ENCODE results near the gene FLVCR1. TPM values are rescaled to one million over a fixed set of nuclear protein-coding genes. Genes with fewer than 3 reads are reported as not detected.

Gene FLVCR1
- total and polyA plus RNA-seq, 9 of the 15 experiments (the other 6 are each of a cell fraction or from before 2014, with no cell fraction given), result 5.2 to 18.0 (median 12.5) TPM

GRCh38 chr1:212820969-212821368, 37.1 kb upstream of the FLVCR1 start:
- ChIA-PET POLR2A (interaction anchor here (1.0 to 1.5 kb wide), 4 partner anchors 8 to 42 kb away, joined by 3 to 5 read pairs (median 4); no protein-coding TSS in a partner anchor), CTCF (ENCODE audit: low intra/inter-chr PET ratio) (no interaction called here)
- no TSS peak for BruUV-seq (replicated peaks)
- H4K20me1 ChIP-seq (replicated peaks; ENCODE audit: control insufficient read depth, insufficient read depth, low read length), result no peaks in the 10 kb centered on the region
- no peak overlapping the region for H3K9ac ChIP-seq (ENCODE audit: insufficient read depth in 1 of 2, low read depth in 2 of 2, low read length in 2 of 2)
- ATAC-seq (no peak), DNase-seq (ENCODE audit: extremely low read depth in 1 of 4, low spot score in 3 of 4) (no peak), FAIRE-seq (no peak)
- no peaks in the 10 kb centered on the region for H3K4me1 ChIP-seq (replicated peaks in 1 of 2; ENCODE audit: control insufficient read depth in 2 of 2, insufficient read depth in 2 of 2, low read length in 2 of 2)
- H3K27me3 ChIP-seq (ENCODE audit: control insufficient read depth in 2 of 2, insufficient read depth in 2 of 2, low read length in 2 of 2), result 0 out of 5 replicates have a peak, but pooled peaks cover 0 to 4% of the 10 kb centered on the region in 2 experiments
- H3K9me1 ChIP-seq (ENCODE audit: control insufficient read depth, insufficient read depth, low read length), result no peaks in the 10 kb centered on the region
- TF ChIP-seq ZNF79 (CRISPR knock-in tag; IDR thresholded peaks at IDR 0.05; ENCODE audit: low read depth) (no peak), ZNF507 (tag; conservative IDR thresholded peaks at IDR 0.05) (no peak), MAFK (IDR thresholded peaks at IDR 0.05; ENCODE audit: low read length) (peak; percentile 59; the same call in 1 of the 2 replicates), ZNF174 (CRISPR knock-in tag; IDR thresholded peaks at IDR 0.05) (no peak), ZBTB7A (IDR thresholded peaks at IDR 0.05; ENCODE audit: borderline replicate concordance, control insufficient read depth, low read depth, low read length) (no peak), MAFF (IDR thresholded peaks at IDR 0.05; ENCODE audit: low read length) (peak; percentile 55; the same call in 1 of the 2 replicates), BRF2 (IDR thresholded peaks at IDR 0.05; ENCODE audit: borderline replicate concordance, insufficient read depth, insufficient read length) (no peak), ZNF316 (IDR thresholded peaks at IDR 0.05) (peak; percentile 86), C11orf30 (IDR thresholded peaks at IDR 0.05; ENCODE audit: low read depth) (peak; percentile 79), CEBPB (tag; IDR thresholded peaks at IDR 0.05) (no peak), POU5F1 (IDR thresholded peaks at IDR 0.05; ENCODE audit: borderline replicate concordance, low read depth, low read length, partially characterized antibody) (no peak), FOXK2 (conservative IDR thresholded peaks at IDR 0.05 in 1 of 2, IDR thresholded peaks at IDR 0.05 in 1 of 2; ENCODE audit: low read depth in 2 of 2) (no peak), ZNF395 (CRISPR knock-in tag; IDR thresholded peaks at IDR 0.05) (no peak), MAFG (tag; conservative IDR thresholded peaks at IDR 0.05) (peak; percentile 71)
- in situ Hi-C loops (cut with MboI), result no loop called here
- no peak overlapping the region for H3K4me2 ChIP-seq (ENCODE audit: insufficient read depth, low read length)
- no peak overlapping the region for H3K4me3 ChIP-seq
- H3K36me3 ChIP-seq (ENCODE audit: control insufficient read depth, insufficient read depth, low read length), result no peaks in the 10 kb centered on the region
- no peak overlapping the region for H3K27ac ChIP-seq (ENCODE audit: extremely low read depth, low read depth, low read length)
- intact Hi-C loops (cut with micrococcal nuclease), result no loop called here
- H3K79me2 ChIP-seq (ENCODE audit: control insufficient read depth, insufficient read depth, low read length), result no peaks in the 10 kb centered on the region
- peaks cover 7% of the 10 kb centered on the region for H3K9me3 ChIP-seq (replicated peaks; ENCODE audit: control insufficient read depth, insufficient read depth, low read depth, low read length)
- 19% methylated on average over 2 of the region's 2 CpGs for WGBS (ENCODE audit: insufficient coverage, low coverage, missing lambda C conversion rate)
- H2AFZ ChIP-seq (ENCODE audit: low read depth, low read length), result no peak overlapping the region
